DOHH2 (cell line): ENCODE data around the gene TPRX2.

Experiments used
- H3F3A ChIP-seq: fragments of 200-600 bp; sonication (generic), shearing (Covaris generic); 2 replicates; pipeline ENCODE4 v1.6.0; 2016; ENCODE audit warnings: antibody characterized with exemption, mild to moderate bottlenecking; ENCODE audit not compliant: control insufficient read depth, insufficient read depth
- H3K27ac ChIP-seq: fragments of 200-600 bp; sonication (generic); 2 replicates; pipeline ENCODE4 v1.5.1; 2014; ENCODE audit warnings: low read depth, mild to moderate bottlenecking, low read length, moderate library complexity
- H3K27me3 ChIP-seq: fragments of 200-600 bp; sonication (generic); 2 replicates; pipeline ENCODE4 v1.6.1; 2014; ENCODE audit warnings: mild to moderate bottlenecking, low read length, mixed read lengths; ENCODE audit not compliant: control insufficient read depth
- H3K36me3 ChIP-seq: fragments of 200-600 bp; sonication (generic); 2 replicates; pipeline ENCODE4 v1.6.1; 2014; ENCODE audit warnings: mild to moderate bottlenecking, low read length, moderate library complexity, mixed read lengths; ENCODE audit not compliant: control insufficient read depth
- H3K4me1 ChIP-seq: fragments of 200-600 bp; sonication (generic); 2 replicates; pipeline ENCODE4 v1.6.1; 2014; ENCODE audit warnings: mild to moderate bottlenecking, low read length, mixed read lengths; ENCODE audit not compliant: control insufficient read depth
- H3K4me2 ChIP-seq: fragments of 200-600 bp; sonication (generic); 2 replicates; pipeline ENCODE4 v1.6.0; 2014; ENCODE audit warnings: mild to moderate bottlenecking, low read length, moderate library complexity
- H3K4me3 ChIP-seq: fragments of 200-600 bp; sonication (generic); 2 replicates; pipeline ENCODE4 v1.5.1; 2014; ENCODE audit warnings: mild to moderate bottlenecking, low read length, mixed read lengths
- H3K79me2 ChIP-seq: fragments of 200-600 bp; sonication (generic); 2 replicates; pipeline ENCODE4 v1.6.1; 2014; ENCODE audit warnings: mild to moderate bottlenecking, low read length, mixed read lengths; ENCODE audit not compliant: control insufficient read depth
- H3K9me2 ChIP-seq: fragments of 200-600 bp; sonication (generic); replicated peaks from 2 replicates; pipeline ENCODE4 v1.6.1; 2014; ENCODE audit warnings: mild to moderate bottlenecking, low read length, mixed read lengths; ENCODE audit not compliant: control insufficient read depth
- H3K9me3 ChIP-seq: fragments of 200-600 bp; sonication (generic); 2 replicates; pipeline ENCODE4 v1.6.1; 2014; ENCODE audit warnings: antibody characterized with exemption, low read length, mixed read lengths; ENCODE audit not compliant: control insufficient read depth, insufficient read depth
- H4K20me1 ChIP-seq: fragments of 200-600 bp; sonication (generic); 2 replicates; pipeline ENCODE4 v1.6.0; 2014; ENCODE audit warnings: low read depth, mild to moderate bottlenecking, antibody characterized with exemption, low read length, moderate library complexity; ENCODE audit not compliant: control insufficient read depth, insufficient read depth
- EZH2phosphoT487 ChIP-seq: fragments of 200-600 bp; sonication (generic); IDR thresholded peaks from 2 replicates; pipeline ENCODE4 v1.6.1; 2017; ENCODE audit warnings: borderline replicate concordance, mild to moderate bottlenecking, antibody characterized with exemption, low read length, moderate library complexity, mixed read lengths
- TF ChIP-seq, protein P1 (sequence below): fragments of 200-600 bp; sonication (generic); IDR thresholded peaks from one replicate; pipeline ENCODE4 v1.5.1; 2014; ENCODE audit warnings: antibody characterized with exemption, mild to moderate bottlenecking, low read depth, low read length; ENCODE audit not compliant: poor library complexity, severe bottlenecking

TPRX2 gene

GRCh38 chr19:47886010-47886559 lies 27.1 kb downstream of the TPRX2 start, which contains the start of gene SULT2A1:
Gene SULT2A1, minus strand, starts transcription at chr19:47886315. Its CDS starts 58 bp downstream, at chr19:47886257.
- H3K79me2 ChIP-seq, result no peaks in the 10 kb centered on the region
- no peaks in the 10 kb centered on the region for H3K9me3 ChIP-seq
- no peak within 1 kb of the TSS for H3K4me2 ChIP-seq
- H3K27me3 ChIP-seq, result no peaks in the 10 kb centered on the region
- H3K36me3 ChIP-seq, result no peaks in the 10 kb centered on the region
- no peaks in the 10 kb centered on the region for H3F3A ChIP-seq
- no peaks in the 10 kb centered on the region for H4K20me1 ChIP-seq
- H3K9me2 ChIP-seq, result no peaks in the 10 kb centered on the region
- H3K27ac ChIP-seq, result no peak within 1 kb of the TSS
- no peak within 1 kb of the TSS for H3K4me3 ChIP-seq
- TF ChIP-seq, protein P1, sequence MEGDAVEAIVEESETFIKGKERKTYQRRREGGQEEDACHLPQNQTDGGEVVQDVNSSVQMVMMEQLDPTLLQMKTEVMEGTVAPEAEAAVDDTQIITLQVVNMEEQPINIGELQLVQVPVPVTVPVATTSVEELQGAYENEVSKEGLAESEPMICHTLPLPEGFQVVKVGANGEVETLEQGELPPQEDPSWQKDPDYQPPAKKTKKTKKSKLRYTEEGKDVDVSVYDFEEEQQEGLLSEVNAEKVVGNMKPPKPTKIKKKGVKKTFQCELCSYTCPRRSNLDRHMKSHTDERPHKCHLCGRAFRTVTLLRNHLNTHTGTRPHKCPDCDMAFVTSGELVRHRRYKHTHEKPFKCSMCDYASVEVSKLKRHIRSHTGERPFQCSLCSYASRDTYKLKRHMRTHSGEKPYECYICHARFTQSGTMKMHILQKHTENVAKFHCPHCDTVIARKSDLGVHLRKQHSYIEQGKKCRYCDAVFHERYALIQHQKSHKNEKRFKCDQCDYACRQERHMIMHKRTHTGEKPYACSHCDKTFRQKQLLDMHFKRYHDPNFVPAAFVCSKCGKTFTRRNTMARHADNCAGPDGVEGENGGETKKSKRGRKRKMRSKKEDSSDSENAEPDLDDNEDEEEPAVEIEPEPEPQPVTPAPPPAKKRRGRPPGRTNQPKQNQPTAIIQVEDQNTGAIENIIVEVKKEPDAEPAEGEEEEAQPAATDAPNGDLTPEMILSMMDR, result no peak
- no peak for TF ChIP-seq EZH2phosphoT487
- H3K4me1 ChIP-seq, result no peaks in the 10 kb centered on the region

DNA sequence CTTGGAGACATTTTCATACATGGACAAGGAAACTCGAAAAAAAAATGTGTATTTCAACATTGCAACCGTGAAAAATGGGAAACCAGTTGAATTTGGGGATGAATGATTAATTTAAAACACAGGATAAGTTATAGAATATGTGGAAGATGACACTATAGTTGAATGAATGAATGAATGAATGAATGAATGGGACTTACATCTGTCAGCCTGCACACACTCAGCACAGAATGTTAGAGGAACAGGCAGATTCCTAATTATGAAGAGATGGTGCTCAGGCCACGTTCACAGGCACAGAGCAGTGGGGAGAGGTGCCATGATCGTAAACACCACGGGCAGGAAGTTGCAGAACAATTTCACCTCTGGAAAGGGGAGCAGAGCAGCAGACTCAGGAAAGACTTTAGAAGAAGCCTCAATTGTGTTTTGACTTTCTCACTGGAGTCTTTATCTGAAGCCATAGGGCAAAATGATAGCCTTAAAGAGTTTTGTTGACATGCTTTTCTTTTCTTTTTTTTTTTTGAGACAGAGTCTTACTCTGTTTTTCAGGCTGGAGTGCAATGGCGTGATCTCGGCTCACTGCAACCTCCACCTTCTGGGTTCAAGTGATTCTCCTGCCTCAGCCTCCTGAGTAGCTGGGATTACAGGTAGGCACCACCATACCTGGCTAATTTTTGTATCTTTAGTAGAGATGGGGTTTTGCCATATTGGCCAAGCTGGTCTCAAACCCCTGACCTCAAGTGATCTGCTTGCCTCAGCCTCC lies 32.0 kb downstream of the TPRX2 start:
- H3K4me3 ChIP-seq, result no peak overlapping the region
- no peak overlapping the region for H3K4me2 ChIP-seq
- no peaks in the 10 kb centered on the region for H3K9me2 ChIP-seq
- H4K20me1 ChIP-seq, result no peaks in the 10 kb centered on the region
- H3K79me2 ChIP-seq, result no peaks in the 10 kb centered on the region
- no peak overlapping the region for H3K27ac ChIP-seq
- H3F3A ChIP-seq, result no peaks in the 10 kb centered on the region
- no peaks in the 10 kb centered on the region for H3K9me3 ChIP-seq
- H3K27me3 ChIP-seq, result no peaks in the 10 kb centered on the region
- H3K36me3 ChIP-seq, result no peaks in the 10 kb centered on the region
- TF ChIP-seq EZH2phosphoT487, result no peak
- TF ChIP-seq, protein P1, result no peak
- H3K4me1 ChIP-seq, result no peaks in the 10 kb centered on the region

DNA sequence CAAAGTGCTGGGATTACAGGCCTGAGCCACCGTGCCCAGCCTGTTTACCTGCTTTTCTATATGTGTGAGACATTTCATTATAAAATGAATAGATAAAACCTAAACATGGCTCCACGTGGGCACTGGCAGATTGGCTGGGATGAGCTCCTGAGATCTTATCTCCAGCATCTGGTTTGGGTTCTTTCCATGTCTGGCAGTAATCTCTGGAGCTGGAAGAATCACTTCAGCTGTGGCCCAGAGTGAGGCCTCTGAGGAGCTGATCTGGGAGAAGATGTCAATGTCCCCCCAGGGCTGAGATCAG lies 32.5 kb downstream of the TPRX2 start:
- no peaks in the 10 kb centered on the region for H3K4me1 ChIP-seq
- H3K79me2 ChIP-seq, result no peaks in the 10 kb centered on the region
- H3K4me3 ChIP-seq, result no peak overlapping the region
- H3K27ac ChIP-seq, result no peak overlapping the region
- H3K27me3 ChIP-seq, result no peaks in the 10 kb centered on the region
- H4K20me1 ChIP-seq, result no peaks in the 10 kb centered on the region
- no peak overlapping the region for H3K4me2 ChIP-seq
- no peaks in the 10 kb centered on the region for H3K36me3 ChIP-seq
- TF ChIP-seq EZH2phosphoT487, result no peak
- TF ChIP-seq, protein P1, result no peak
- H3K9me2 ChIP-seq, result no peaks in the 10 kb centered on the region
- H3K9me3 ChIP-seq, result no peaks in the 10 kb centered on the region
- H3F3A ChIP-seq, result no peaks in the 10 kb centered on the region
